Measurements from ENCODE around the gene GPANK1. TPM values are rescaled to one million over a fixed set of nuclear protein-coding genes. Genes with fewer than 3 reads are reported as not detected.

The GPANK1 gene
- total and polyA plus RNA-seq, 2 of the 13 experiments (the other 11 are each of a cell fraction or from before 2014, with no cell fraction given): 15.4 to 22.8 TPM

DNA sequence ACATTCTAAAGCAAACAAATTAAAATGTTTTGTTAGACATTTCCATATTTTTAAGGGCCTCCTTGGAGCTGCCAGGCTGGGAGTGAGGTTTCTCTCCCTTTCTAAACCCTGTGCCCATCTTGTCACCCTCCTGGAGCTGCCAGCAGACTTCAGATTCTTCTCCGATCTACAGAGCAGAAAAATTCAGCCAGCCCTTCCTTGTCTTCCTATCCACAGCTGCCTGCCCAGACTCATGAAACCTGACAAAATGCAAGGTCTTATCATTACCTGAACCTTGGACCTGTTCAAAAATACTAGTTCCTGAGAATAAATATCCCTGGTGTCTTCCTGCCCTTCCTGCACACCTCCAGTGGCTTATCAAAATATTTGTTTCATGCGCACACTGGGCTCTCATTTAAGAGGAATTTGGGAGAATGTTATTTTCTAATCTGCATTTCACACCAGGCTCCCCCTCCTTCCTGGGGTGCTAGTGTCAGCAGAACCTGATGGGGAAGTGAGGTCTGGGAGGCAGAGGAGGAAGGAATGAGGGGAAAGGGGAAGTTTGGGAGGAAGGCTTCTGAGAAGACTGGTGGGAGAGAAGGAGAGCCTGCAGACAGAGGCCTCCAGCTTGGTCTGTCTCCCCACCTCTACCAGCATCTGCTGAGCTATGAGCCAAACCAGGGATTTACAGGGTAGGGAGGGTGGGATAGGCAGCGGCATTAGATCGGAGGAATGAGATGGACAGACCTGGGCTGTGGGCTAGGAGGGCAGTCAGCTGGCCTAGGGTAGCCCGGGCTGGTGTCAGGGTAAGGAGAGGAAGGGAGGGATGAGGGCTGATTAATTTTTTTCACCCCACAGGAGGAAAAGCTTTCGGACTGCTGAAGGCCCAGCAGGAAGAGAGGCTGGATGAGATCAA, 49.9 kb downstream of the GPANK1 start, which contains the start of gene AIF1 (continued):
- TF ChIP-seq TAF1 (CRISPR knock-in tag; IDR thresholded peaks at IDR 0.05) (no peak), SIX1 (CRISPR knock-in tag; IDR thresholded peaks at IDR 0.05; ENCODE audit: borderline replicate concordance) (no peak), JUND (CRISPR knock-in tag; IDR thresholded peaks at IDR 0.05) (no peak), ZNF441 (CRISPR knock-in tag; IDR thresholded peaks at IDR 0.05; ENCODE audit: borderline replicate concordance) (no peak), HDAC6 (IDR thresholded peaks at IDR 0.05; ENCODE audit: low read depth, low read length) (no peak), BRCA1 (CRISPR knock-in tag; IDR thresholded peaks at IDR 0.05) (no peak), ZNF572 (CRISPR knock-in tag; IDR thresholded peaks at IDR 0.05) (no peak), EEA1 (CRISPR knock-in tag; IDR thresholded peaks at IDR 0.05; ENCODE audit: borderline replicate concordance) (no peak), KDM3A (CRISPR knock-in tag; IDR thresholded peaks at IDR 0.05; ENCODE audit: low read depth) (no peak), TAF15 (IDR thresholded peaks at IDR 0.05; ENCODE audit: low read depth, low read length, poor library complexity, severe bottlenecking) (no peak), RELA (CRISPR knock-in tag; IDR thresholded peaks at IDR 0.05) (0 out of 2 replicates have a peak, but pooled peaks have one; percentile 3)
- TF ChIP-seq, protein P1, sequence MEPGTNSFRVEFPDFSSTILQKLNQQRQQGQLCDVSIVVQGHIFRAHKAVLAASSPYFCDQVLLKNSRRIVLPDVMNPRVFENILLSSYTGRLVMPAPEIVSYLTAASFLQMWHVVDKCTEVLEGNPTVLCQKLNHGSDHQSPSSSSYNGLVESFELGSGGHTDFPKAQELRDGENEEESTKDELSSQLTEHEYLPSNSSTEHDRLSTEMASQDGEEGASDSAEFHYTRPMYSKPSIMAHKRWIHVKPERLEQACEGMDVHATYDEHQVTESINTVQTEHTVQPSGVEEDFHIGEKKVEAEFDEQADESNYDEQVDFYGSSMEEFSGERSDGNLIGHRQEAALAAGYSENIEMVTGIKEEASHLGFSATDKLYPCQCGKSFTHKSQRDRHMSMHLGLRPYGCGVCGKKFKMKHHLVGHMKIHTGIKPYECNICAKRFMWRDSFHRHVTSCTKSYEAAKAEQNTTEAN (CRISPR knock-in tag; conservative IDR thresholded peaks at IDR 0.05): peak; percentile 66; the same call in 1 of the 2 replicates
- TF ChIP-seq, protein P2, sequence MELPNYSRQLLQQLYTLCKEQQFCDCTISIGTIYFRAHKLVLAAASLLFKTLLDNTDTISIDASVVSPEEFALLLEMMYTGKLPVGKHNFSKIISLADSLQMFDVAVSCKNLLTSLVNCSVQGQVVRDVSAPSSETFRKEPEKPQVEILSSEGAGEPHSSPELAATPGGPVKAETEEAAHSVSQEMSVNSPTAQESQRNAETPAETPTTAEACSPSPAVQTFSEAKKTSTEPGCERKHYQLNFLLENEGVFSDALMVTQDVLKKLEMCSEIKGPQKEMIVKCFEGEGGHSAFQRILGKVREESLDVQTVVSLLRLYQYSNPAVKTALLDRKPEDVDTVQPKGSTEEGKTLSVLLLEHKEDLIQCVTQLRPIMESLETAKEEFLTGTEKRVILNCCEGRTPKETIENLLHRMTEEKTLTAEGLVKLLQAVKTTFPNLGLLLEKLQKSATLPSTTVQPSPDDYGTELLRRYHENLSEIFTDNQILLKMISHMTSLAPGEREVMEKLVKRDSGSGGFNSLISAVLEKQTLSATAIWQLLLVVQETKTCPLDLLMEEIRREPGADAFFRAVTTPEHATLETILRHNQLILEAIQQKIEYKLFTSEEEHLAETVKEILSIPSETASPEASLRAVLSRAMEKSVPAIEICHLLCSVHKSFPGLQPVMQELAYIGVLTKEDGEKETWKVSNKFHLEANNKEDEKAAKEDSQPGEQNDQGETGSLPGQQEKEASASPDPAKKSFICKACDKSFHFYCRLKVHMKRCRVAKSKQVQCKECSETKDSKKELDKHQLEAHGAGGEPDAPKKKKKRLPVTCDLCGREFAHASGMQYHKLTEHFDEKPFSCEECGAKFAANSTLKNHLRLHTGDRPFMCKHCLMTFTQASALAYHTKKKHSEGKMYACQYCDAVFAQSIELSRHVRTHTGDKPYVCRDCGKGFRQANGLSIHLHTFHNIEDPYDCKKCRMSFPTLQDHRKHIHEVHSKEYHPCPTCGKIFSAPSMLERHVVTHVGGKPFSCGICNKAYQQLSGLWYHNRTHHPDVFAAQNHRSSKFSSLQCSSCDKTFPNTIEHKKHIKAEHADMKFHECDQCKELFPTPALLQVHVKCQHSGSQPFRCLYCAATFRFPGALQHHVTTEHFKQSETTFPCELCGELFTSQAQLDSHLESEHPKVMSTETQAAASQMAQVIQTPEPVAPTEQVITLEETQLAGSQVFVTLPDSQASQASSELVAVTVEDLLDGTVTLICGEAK (IDR thresholded peaks at IDR 0.05): no peak
- TF ChIP-seq, protein P2 (CRISPR knock-in tag; IDR thresholded peaks at IDR 0.05): no peak
- TF ChIP-seq, protein P3, sequence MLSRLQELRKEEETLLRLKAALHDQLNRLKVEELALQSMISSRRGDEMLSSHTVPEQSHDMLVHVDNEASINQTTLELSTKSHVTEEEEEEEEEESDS (CRISPR knock-in tag; IDR thresholded peaks at IDR 0.05; ENCODE audit: borderline replicate concordance): no peak
- TF ChIP-seq, protein P4, sequence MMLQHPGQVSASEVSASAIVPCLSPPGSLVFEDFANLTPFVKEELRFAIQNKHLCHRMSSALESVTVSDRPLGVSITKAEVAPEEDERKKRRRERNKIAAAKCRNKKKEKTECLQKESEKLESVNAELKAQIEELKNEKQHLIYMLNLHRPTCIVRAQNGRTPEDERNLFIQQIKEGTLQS (CRISPR knock-in tag; IDR thresholded peaks at IDR 0.05): no peak
- TF ChIP-seq, protein P5, sequence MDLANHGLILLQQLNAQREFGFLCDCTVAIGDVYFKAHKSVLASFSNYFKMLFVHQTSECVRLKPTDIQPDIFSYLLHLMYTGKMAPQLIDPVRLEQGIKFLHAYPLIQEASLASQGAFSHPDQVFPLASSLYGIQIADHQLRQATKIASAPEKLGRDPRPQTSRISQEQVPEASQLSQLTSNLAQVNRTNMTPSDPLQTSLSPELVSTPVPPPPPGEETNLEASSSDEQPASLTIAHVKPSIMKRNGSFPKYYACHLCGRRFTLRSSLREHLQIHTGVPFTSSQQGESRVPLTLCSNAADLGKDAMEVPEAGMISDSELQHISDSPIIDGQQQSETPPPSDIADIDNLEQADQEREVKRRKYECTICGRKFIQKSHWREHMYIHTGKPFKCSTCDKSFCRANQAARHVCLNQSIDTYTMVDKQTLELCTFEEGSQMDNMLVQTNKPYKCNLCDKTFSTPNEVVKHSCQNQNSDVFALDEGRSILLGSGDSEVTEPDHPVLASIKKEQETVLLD (CRISPR knock-in tag; IDR thresholded peaks at IDR 0.05; ENCODE audit: low read depth): no peak

Data from HepG2 (cell line).